GM21529 (cell line): ENCODE results near the gene FAM181A.

Experiments
- ATAC-seq: cut with Tn5 transposase; IDR thresholded peaks from one replicate; pipeline ENCODE4 v1.9.1; 2021; ENCODE audit not compliant: unreplicated experiment

FAM181A gene

GRCh38 chr14:93960774-93961438, 33.8 kb downstream of the FAM181A start:
- no peak for ATAC-seq

GRCh38 chr14:93961620-93962019, 34.5 kb downstream of the FAM181A start:
- no peak for ATAC-seq

- ATAC-seq, result peak; percentile 58
Observed at GRCh38 chr14:93962701-93963601, 35.8 kb downstream of the FAM181A start.

- no peak for ATAC-seq
Observed at GRCh38 chr14:93963692-93964091, 36.5 kb downstream of the FAM181A start.

- ATAC-seq, result no peak
Observed at GRCh38 chr14:93964281-93964680, 37.1 kb downstream of the FAM181A start.

GRCh38 chr14:93964820-93965286, 37.7 kb downstream of the FAM181A start:
- no peak for ATAC-seq

- ATAC-seq, result no peak
Observed at GRCh38 chr14:93965287-93965821, 38.2 kb downstream of the FAM181A start.

- ATAC-seq, result no peak
Observed at GRCh38 chr14:93965946-93966474, 38.9 kb downstream of the FAM181A start.

GRCh38 chr14:93967637-93968250, 40.6 kb downstream of the FAM181A start:
- peak; percentile 44 for ATAC-seq

- no peak for ATAC-seq
Observed at GRCh38 chr14:93969082-93969828, 42.1 kb downstream of the FAM181A start.

- no peak for ATAC-seq
Observed at GRCh38 chr14:93970585-93970964, 43.4 kb downstream of the FAM181A start.

GRCh38 chr14:93970965-93971634, 44.0 kb downstream of the FAM181A start:
- peak; percentile 35 for ATAC-seq

- ATAC-seq, result no peak
Observed at GRCh38 chr14:93971635-93972027, 44.5 kb downstream of the FAM181A start.

GRCh38 chr14:93972618-93973205, 45.6 kb downstream of the FAM181A start:
- ATAC-seq, result no peak

- no peak for ATAC-seq
Observed at GRCh38 chr14:93973607-93974006, 46.5 kb downstream of the FAM181A start.

GRCh38 chr14:93974299-93974698, 47.2 kb downstream of the FAM181A start:
- ATAC-seq, result no peak

- ATAC-seq, result no peak
Observed at GRCh38 chr14:93974833-93975232, 47.7 kb downstream of the FAM181A start.

- peak; percentile 73 for ATAC-seq
Observed at GRCh38 chr14:93975791-93976476, 48.8 kb downstream of the FAM181A start.

GRCh38 chr14:93976477-93977057, 49.4 kb downstream of the FAM181A start, which contains the start of gene ASB2:
TSS of gene ASB2 (minus strand) at chr14:93976570. CDS start at chr14:93964539, 12,031 bp downstream.
- ATAC-seq, result peak; percentile 15
